Ishikawa (cell line): Measurements from ENCODE around the gene RIMBP2.

ENCODE experiments used
- CEBPB ChIP-seq: IDR thresholded peaks from 2 replicates; pipeline ENCODE4 v1.6.1; 2012
- CREB1 ChIP-seq: IDR thresholded peaks from 2 replicates; pipeline ENCODE4 v1.6.1; 2012; ENCODE audit warnings: low read depth
- EGR1 ChIP-seq: IDR thresholded peaks from 2 replicates; pipeline ENCODE4 v1.6.1; 2012
- EP300 ChIP-seq: IDR thresholded peaks from 2 replicates; pipeline ENCODE4 v1.6.1; 2012; ENCODE audit warnings: borderline replicate concordance
- FOXM1 ChIP-seq: IDR thresholded peaks from 2 replicates; pipeline ENCODE4 v1.6.1; 2012; ENCODE audit warnings: low read depth, borderline replicate concordance
- MAX ChIP-seq: IDR thresholded peaks from 2 replicates; pipeline ENCODE4 v1.6.1; 2012
- NFIC ChIP-seq: IDR thresholded peaks from 2 replicates; pipeline ENCODE4 v1.6.1; 2012
- RAD21 ChIP-seq: IDR thresholded peaks from 2 replicates; pipeline ENCODE4 v1.6.1; 2012; ENCODE audit warnings: low read depth
- REST ChIP-seq: IDR thresholded peaks from 2 replicates; pipeline ENCODE4 v1.6.1; 2012; ENCODE audit warnings: low read depth, mild to moderate bottlenecking
- TAF1 ChIP-seq: IDR thresholded peaks from 2 replicates; pipeline ENCODE4 v1.6.1; 2012; ENCODE audit warnings: low read depth, mild to moderate bottlenecking
- TCF12 ChIP-seq: IDR thresholded peaks from 2 replicates; pipeline ENCODE4 v1.6.1; 2012; ENCODE audit warnings: low read depth
- TEAD4 ChIP-seq: IDR thresholded peaks from 2 replicates; pipeline ENCODE4 v1.6.1; 2012
- USF1 ChIP-seq: IDR thresholded peaks from 2 replicates; pipeline ENCODE4 v1.6.1; 2012
- YY1 ChIP-seq: IDR thresholded peaks from 2 replicates; pipeline ENCODE4 v1.6.1; 2012; ENCODE audit warnings: low read depth
- ZBTB7A ChIP-seq: IDR thresholded peaks from 2 replicates; pipeline ENCODE4 v1.6.1; 2012; ENCODE audit warnings: low read depth

RIMBP2 gene

GRCh38 chr12:130714091-130714590 is 2.0 kb downstream of the RIMBP2 start:
- TF ChIP-seq FOXM1 (no peak), EP300 (no peak), NFIC (no peak), TEAD4 (no peak), USF1 (no peak), ZBTB7A (no peak), CEBPB (no peak), MAX (no peak), EGR1 (no peak), REST (no peak)

GRCh38 chr12:130713581-130713991 is 2.5 kb downstream of the RIMBP2 start:
- no peak for TF ChIP-seq TCF12
- TF ChIP-seq CREB1, result no peak
- TF ChIP-seq TEAD4, result no peak
- no peak for TF ChIP-seq EP300
- no peak for TF ChIP-seq FOXM1
- no peak for TF ChIP-seq TAF1
- TF ChIP-seq RAD21, result no peak
- TF ChIP-seq MAX, result no peak
- TF ChIP-seq CEBPB, result no peak

GRCh38 chr12:130712346-130713065 is 3.6 kb downstream of the RIMBP2 start:
- TF ChIP-seq EP300 (no peak), TCF12 (no peak), FOXM1 (no peak), MAX (no peak), ZBTB7A (no peak), TEAD4 (no peak), USF1 (no peak), CEBPB (no peak), NFIC (no peak), RAD21 (no peak), REST (no peak), TAF1 (no peak), CREB1 (no peak), EGR1 (no peak), YY1 (no peak)

- TF ChIP-seq YY1 (no peak), FOXM1 (no peak), TCF12 (no peak), TAF1 (no peak)
Measured at GRCh38 chr12:130711756-130712155, 4.3 kb downstream of the RIMBP2 start.

- TF ChIP-seq RAD21, result no peak
- no peak for TF ChIP-seq EGR1
- TF ChIP-seq TEAD4, result no peak
Measured at GRCh38 chr12:130710733-130711080, 5.4 kb downstream of the RIMBP2 start.

GRCh38 chr12:130709971-130710732 is 5.9 kb downstream of the RIMBP2 start:
- TF ChIP-seq EP300, result no peak
- no peak for TF ChIP-seq TAF1
- TF ChIP-seq TCF12, result no peak
- TF ChIP-seq FOXM1, result no peak
- no peak for TF ChIP-seq CREB1
- no peak for TF ChIP-seq USF1
- TF ChIP-seq CEBPB, result no peak
- no peak for TF ChIP-seq REST
- TF ChIP-seq TEAD4, result no peak
- no peak for TF ChIP-seq EGR1
- TF ChIP-seq MAX, result no peak
- TF ChIP-seq YY1, result no peak
- no peak for TF ChIP-seq NFIC
